ENCODE data around the gene HTR6. TPM values are rescaled to one million over a fixed set of nuclear protein-coding genes. Genes with fewer than 3 reads are reported as not detected.

HTR6 gene
- not detected in 2 replicates for total RNA-seq

GRCh38 chr1:19664453-19665185 is at the start of gene HTR6:
Gene HTR6 (plus strand): TSS chr1:19664875. CDS start chr1:19665754, 879 bp downstream.

GRCh38 chr1:19643602-19644394 is 20.9 kb upstream of the HTR6 start, which contains the start of gene NBL1:
Gene NBL1 (plus strand): TSS chr1:19644311. CDS start chr1:19655031, 10,720 bp downstream.

Other genes with a start within 250 kb of the HTR6 start
- gene CAPZB, start 179.3 kb upstream of the HTR6 start, total RNA-seq: 148 and 173 TPM in 2 replicates
- 98.7 and 113 TPM in 2 replicates for gene NBL1, start 20.6 kb upstream of the HTR6 start, total RNA-seq
- gene TMCO4, start 135.0 kb downstream of the HTR6 start, total RNA-seq: 12.0 and 16.8 TPM in 2 replicates
- not detected in 2 replicates for gene RNF186, start 150.4 kb downstream of the HTR6 start, total RNA-seq
- gene OTUD3, start 217.5 kb downstream of the HTR6 start, total RNA-seq: 1.9 and 4.8 TPM in 2 replicates